ENCODE measurements around the gene MYO1C. TPM values are rescaled to one million over a fixed set of nuclear protein-coding genes. Genes with fewer than 3 reads are reported as not detected.
A peak's percentile ranks its signal among the peaks of the same experiment; 100 is the strongest.
"Not testable (repeated sequence)": the region's sequence is repeated elsewhere in the genome, so short reads cannot be mapped to it uniquely, and the experiment has no call there.

The MYO1C gene
- total RNA-seq, 1 donor from 2014 or later = 329 TPM

- no peaks in the 10 kb centered on the region for H3K9me3 Mint-ChIP-seq (ENCODE audit: low read depth)
- peaks cover 29% of the 10 kb centered on the region for H3K4me1 Mint-ChIP-seq (ENCODE audit: low read depth)
- no peaks in the 10 kb centered on the region for H3K27me3 Mint-ChIP-seq (ENCODE audit: low read depth)
- peak overlapping the region; percentile 91 for H3K27ac Mint-ChIP-seq (ENCODE audit: unreplicated experiment)
- peaks cover 9% of the 10 kb centered on the region for H3K36me3 Mint-ChIP-seq (ENCODE audit: low read depth)
- no peak overlapping the region for H3K4me3 Mint-ChIP-seq (ENCODE audit: unreplicated experiment)
- DNase-seq (ENCODE audit: low spot score) = no peak
- TF ChIP-seq CTCF (IDR thresholded peaks at IDR 0.05) = no peak
These were observed 68.9 kb downstream of the MYO1C start for GRCh38 chr17:1423456-1424135.

GRCh38 chr17:1422885-1423284 lies 69.6 kb downstream of the MYO1C start:
- Mint-ChIP-seq H3K9me3 (ENCODE audit: low read depth) (no peaks in the 10 kb centered on the region), H3K27ac (ENCODE audit: unreplicated experiment) (peak overlapping the region; percentile 91), H3K36me3 (ENCODE audit: low read depth) (peaks cover 10% of the 10 kb centered on the region), H3K4me1 (ENCODE audit: low read depth) (peaks cover 29% of the 10 kb centered on the region), H3K4me3 (ENCODE audit: unreplicated experiment) (no peak overlapping the region), H3K27me3 (ENCODE audit: low read depth) (no peaks in the 10 kb centered on the region)
- no peak for DNase-seq (ENCODE audit: low spot score)
- no peak for TF ChIP-seq CTCF (IDR thresholded peaks at IDR 0.05)

- no peaks in the 10 kb centered on the region for H3K27me3 Mint-ChIP-seq (ENCODE audit: low read depth)
- peaks cover 29% of the 10 kb centered on the region for H3K4me1 Mint-ChIP-seq (ENCODE audit: low read depth)
- no peak overlapping the region for H3K4me3 Mint-ChIP-seq (ENCODE audit: unreplicated experiment)
- H3K9me3 Mint-ChIP-seq (ENCODE audit: low read depth) = no peaks in the 10 kb centered on the region
- no peak overlapping the region for H3K27ac Mint-ChIP-seq (ENCODE audit: unreplicated experiment)
- no peak for DNase-seq (ENCODE audit: low spot score)
- no peak for TF ChIP-seq CTCF (IDR thresholded peaks at IDR 0.05)
- H3K36me3 Mint-ChIP-seq (ENCODE audit: low read depth) = peaks cover 11% of the 10 kb centered on the region
These were observed 71.0 kb downstream of the MYO1C start for GRCh38 chr17:1421470-1421869.

- no peak for TF ChIP-seq CTCF (IDR thresholded peaks at IDR 0.05)
- Mint-ChIP-seq H3K27me3 (ENCODE audit: low read depth) (no peaks in the 10 kb centered on the region), H3K9me3 (ENCODE audit: low read depth) (no peaks in the 10 kb centered on the region), H3K4me1 (ENCODE audit: low read depth) (peaks cover 29% of the 10 kb centered on the region), H3K4me3 (ENCODE audit: unreplicated experiment) (no peak overlapping the region), H3K27ac (ENCODE audit: unreplicated experiment) (no peak overlapping the region), H3K36me3 (ENCODE audit: low read depth) (peaks cover 11% of the 10 kb centered on the region)
- DNase-seq (ENCODE audit: low spot score) = no peak
These were observed 71.5 kb downstream of the MYO1C start for GRCh38 chr17:1420981-1421380.

- no peak overlapping the region for H3K27ac Mint-ChIP-seq (ENCODE audit: unreplicated experiment)
- no peak overlapping the region for H3K4me3 Mint-ChIP-seq (ENCODE audit: unreplicated experiment)
- peaks cover 9% of the 10 kb centered on the region for H3K36me3 Mint-ChIP-seq (ENCODE audit: low read depth)
- H3K9me3 Mint-ChIP-seq (ENCODE audit: low read depth) = no peaks in the 10 kb centered on the region
- peaks cover 23% of the 10 kb centered on the region for H3K4me1 Mint-ChIP-seq (ENCODE audit: low read depth)
- DNase-seq (ENCODE audit: low spot score) = no peak
- no peaks in the 10 kb centered on the region for H3K27me3 Mint-ChIP-seq (ENCODE audit: low read depth)
- TF ChIP-seq CTCF (IDR thresholded peaks at IDR 0.05) = no peak
These were observed 72.3 kb downstream of the MYO1C start for GRCh38 chr17:1420163-1420562.

GRCh38 chr17:1418476-1418875 lies 74.0 kb downstream of the MYO1C start:
- H3K4me3 Mint-ChIP-seq (ENCODE audit: unreplicated experiment); DNase-seq (ENCODE audit: low spot score); H3K27me3 Mint-ChIP-seq (ENCODE audit: low read depth); H3K27ac Mint-ChIP-seq (ENCODE audit: unreplicated experiment); H3K9me3 Mint-ChIP-seq (ENCODE audit: low read depth): not testable (repeated sequence)
- Mint-ChIP-seq H3K36me3 (ENCODE audit: low read depth) (peaks cover 14% of the 10 kb centered on the region), H3K4me1 (ENCODE audit: low read depth) (peaks cover 24% of the 10 kb centered on the region)
